Measurements from ENCODE around the gene CDR2L. TPM values are rescaled to one million over a fixed set of nuclear protein-coding genes. Genes with fewer than 3 reads are reported as not detected.

The CDR2L gene
- total and polyA plus RNA-seq, 5 donors: 11.0 to 17.5 (median 13.8) TPM

DNA sequence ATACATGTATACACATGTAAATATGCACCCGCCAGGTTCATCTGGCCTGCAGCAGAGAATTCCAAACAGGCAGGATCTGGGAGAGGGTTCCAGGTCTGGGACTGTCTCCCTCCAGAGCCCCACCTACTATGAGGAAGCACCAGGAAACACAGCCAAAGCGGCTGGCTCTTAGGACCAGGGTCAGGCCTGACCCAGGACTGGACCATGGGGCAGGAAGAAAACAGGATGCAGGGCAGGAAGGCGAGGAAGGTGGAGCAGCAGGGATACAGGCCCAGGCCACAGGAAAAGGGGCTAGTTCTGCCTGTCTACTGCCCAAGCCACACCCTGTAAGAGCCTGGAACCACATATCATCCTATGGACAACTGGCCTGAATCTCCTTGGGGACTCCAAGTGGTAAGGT, 17.0 kb upstream of the CDR2L start:
- Histone ChIP-seq H3K27ac (ENCODE audit: low read length) (peak overlapping the region; percentile 60), H3K27me3 (ENCODE audit: control insufficient read depth, insufficient read depth) (no peaks in the 10 kb centered on the region), H3K9me3 (ENCODE audit: control insufficient read depth, low read length) (no peaks in the 10 kb centered on the region), H3K4me1 (ENCODE audit: control insufficient read depth, insufficient read depth, low read length) (no peaks in the 10 kb centered on the region), H3K4me3 (ENCODE audit: low read length) (peak overlapping the region; percentile 21)
- DNase-seq (peak in 1 of 3 donors; percentile 53), ATAC-seq (peak; percentile 63 to 78)
- intact Hi-C loops (cut with DNase I): no loop called here
- WGBS: 75% methylated on average over 3 of the region's 3 CpGs

DNA sequence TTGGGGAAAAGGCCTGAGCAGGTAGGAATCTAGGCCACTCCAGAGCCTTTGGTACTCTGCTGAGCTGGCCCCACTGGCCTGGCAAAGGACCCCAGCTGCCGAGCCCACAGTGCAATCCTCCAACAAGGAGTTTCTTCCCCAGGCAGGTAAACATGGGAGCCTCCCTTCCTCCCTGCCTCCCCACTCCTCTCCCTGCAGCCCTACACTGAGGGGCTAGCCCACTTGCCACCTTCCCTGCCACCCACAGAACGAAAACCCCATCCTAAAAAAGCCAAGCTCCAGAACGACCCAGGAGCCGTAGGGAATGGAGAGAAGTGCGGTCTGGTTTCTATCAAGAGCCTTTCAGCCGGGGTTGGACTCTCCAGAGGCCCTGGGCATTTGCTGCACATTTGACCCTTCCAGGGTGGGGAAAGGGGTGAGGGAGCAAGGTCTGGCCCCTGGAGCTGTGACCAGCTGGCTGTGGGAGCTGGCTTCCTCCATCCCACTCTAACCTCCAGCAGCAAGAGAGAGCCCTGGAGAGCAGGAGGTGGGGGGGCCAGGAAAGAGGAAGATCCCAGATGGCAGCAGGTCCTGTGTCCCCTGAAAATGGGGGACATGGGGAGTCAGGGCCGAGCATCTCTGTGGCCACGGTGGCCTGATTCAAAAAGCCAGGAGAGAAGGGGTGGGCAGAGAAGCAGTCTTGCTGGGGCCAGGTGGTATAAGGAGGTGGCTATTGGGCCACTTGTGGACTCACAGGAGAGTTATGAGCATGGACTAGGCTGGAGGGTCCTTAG, 16.2 kb upstream of the CDR2L start:
- intact Hi-C loops (cut with DNase I): no loop called here
- Histone ChIP-seq H3K27ac (ENCODE audit: low read length) (peak overlapping the region; percentile 60), H3K9me3 (ENCODE audit: control insufficient read depth, low read length) (no peaks in the 10 kb centered on the region), H3K4me3 (ENCODE audit: low read length) (peak overlapping the region; percentile 67), H3K27me3 (ENCODE audit: control insufficient read depth, insufficient read depth) (no peaks in the 10 kb centered on the region), H3K4me1 (ENCODE audit: control insufficient read depth, insufficient read depth, low read length) (no peaks in the 10 kb centered on the region)
- 64% methylated on average over 8 of the region's 8 CpGs for WGBS
- DNase-seq: peak in 1 of 3 donors; percentile 31
- ATAC-seq: peak in 1 of 2 donors; percentile 2

DNA sequence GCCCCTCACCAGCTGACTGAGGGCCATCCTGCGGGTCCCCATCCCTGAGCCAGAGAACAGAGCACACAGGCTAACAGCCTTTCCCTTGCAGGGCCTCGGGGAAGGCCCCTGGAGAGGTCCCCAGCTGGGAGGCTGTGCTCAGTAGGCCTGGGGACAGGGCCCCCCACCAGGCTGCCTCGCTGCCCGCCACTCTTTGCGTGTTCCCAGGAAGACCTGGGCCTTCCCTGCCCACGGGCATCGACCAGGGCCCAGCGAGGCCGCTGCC, 15.7 kb upstream of the CDR2L start:
- intact Hi-C loops (cut with DNase I): no loop called here
- no peaks in the 10 kb centered on the region for H3K27me3 ChIP-seq (ENCODE audit: control insufficient read depth, insufficient read depth)
- no peak overlapping the region for H3K27ac ChIP-seq (ENCODE audit: low read length)
- DNase-seq (no peak), ATAC-seq (no peak)
- no peaks in the 10 kb centered on the region for H3K4me1 ChIP-seq (ENCODE audit: control insufficient read depth, insufficient read depth, low read length)
- H3K9me3 ChIP-seq (ENCODE audit: control insufficient read depth, low read length): no peaks in the 10 kb centered on the region
- 22% methylated on average over 9 of the region's 9 CpGs for WGBS
- H3K4me3 ChIP-seq (ENCODE audit: low read length): peak overlapping the region; percentile 67

DNA sequence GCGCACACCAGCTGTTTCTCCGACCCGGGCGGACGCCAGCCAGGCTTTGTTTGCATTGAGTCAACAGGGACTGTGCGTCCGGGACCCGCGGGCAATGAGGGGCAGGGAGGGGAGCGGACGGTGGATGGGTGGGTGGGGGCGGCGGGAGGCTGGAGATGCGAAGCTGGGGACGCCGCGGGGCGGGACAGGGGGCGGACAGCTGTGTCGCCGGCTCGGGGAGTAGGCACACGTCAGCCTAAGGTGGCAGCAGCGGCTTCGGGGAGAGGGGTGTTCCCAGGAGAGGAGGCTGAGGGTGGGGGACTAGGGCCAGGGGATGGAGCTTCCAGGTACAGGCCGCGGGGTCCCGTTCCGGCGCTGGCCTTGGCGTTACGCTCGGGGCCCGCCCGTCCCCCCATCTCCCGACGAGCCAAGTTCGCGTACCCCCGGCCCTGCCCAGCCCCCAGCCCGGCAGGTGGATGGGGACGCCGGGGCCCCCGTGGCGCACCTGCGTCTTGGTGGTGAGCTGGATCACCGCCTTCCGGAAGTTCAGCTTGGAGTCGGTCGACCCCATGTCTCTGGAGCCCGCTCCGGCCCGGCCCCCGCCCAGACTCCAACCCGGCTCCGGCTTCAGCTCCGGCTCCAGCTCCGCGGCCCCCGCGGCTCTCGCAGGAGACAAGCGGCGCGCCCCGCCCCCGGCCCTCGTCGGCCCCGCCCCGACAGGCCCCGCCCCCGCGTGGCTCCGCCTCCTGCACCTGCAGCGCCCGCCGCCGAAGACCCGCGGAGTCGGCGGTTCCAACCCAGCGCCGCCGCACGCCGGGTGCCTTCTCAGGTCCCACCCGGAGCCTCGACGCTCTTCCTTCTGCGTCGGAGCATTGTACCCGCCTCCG, 15.1 kb upstream of the CDR2L start, which contains the start of gene HID1:
HID1 (minus strand) TSS at position 653 of the 866 bp plus-strand sequence; CDS start at position 550, 103 bp downstream.
- DNase-seq: peak; percentile 65 to 86 (median 84)
- H3K27ac ChIP-seq (ENCODE audit: low read length): no peak within 1 kb of the TSS
- 1% methylated on average over 95 of the region's 95 CpGs for WGBS
- H3K9me3 ChIP-seq (ENCODE audit: control insufficient read depth, low read length): no peaks in the 10 kb centered on the region
- ATAC-seq: peak; percentile 75 to 76
- H3K27me3 ChIP-seq (ENCODE audit: control insufficient read depth, insufficient read depth): no peaks in the 10 kb centered on the region
- peak within 1 kb of the TSS; percentile 67 for H3K4me3 ChIP-seq (ENCODE audit: low read length)
- intact Hi-C loops (cut with DNase I): no loop called here
- no peaks in the 10 kb centered on the region for H3K4me1 ChIP-seq (ENCODE audit: control insufficient read depth, insufficient read depth, low read length)

DNA sequence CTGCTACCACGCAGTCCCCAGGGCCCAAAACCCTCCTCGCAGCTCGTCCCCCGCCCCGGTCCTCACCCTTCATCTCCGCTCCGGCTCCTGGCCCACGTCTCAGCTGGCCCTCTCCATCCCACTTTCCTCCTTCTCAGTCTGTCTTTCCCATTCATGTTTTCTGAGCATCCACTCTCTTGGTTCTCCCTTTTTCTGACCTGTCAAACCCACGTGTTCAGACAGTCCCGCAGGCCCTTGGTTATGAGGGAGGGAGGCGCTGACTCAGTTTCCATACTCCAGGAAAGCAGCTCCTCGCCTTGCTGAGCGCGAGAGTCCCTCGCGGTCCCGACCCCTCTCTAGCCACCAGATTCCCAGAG, 14.5 kb upstream of the CDR2L start:
- Histone ChIP-seq H3K27me3 (ENCODE audit: control insufficient read depth, insufficient read depth) (no peaks in the 10 kb centered on the region), H3K27ac (ENCODE audit: low read length) (no peak overlapping the region), H3K4me1 (ENCODE audit: control insufficient read depth, insufficient read depth, low read length) (no peaks in the 10 kb centered on the region), H3K9me3 (ENCODE audit: control insufficient read depth, low read length) (no peaks in the 10 kb centered on the region), H3K4me3 (ENCODE audit: low read length) (peak overlapping the region; percentile 67)
- WGBS: 15% methylated on average over 17 of the region's 17 CpGs
- ATAC-seq (no peak), DNase-seq (no peak)
- intact Hi-C loops (cut with DNase I): no loop called here

DNA sequence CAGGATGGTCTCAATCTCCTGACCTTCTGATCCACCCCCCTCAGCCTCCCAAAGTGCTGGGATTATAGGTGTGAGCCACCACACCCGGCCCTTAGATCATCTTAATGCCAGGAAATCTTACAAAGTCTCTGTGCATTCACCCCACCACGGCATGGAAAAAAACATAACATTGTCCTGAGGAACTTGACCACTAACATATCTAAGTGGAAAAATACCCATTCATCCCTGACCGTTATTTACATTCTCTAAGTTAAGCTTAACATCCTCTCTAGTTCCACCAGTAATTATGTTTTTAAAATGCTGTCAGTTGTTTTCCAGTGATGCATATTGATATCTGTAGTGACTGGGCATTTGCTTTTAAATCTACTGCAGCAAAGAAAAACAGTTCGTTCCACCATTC, 11.5 kb upstream of the CDR2L start:
- H3K27ac ChIP-seq (ENCODE audit: low read length): no peak overlapping the region
- intact Hi-C loops (cut with DNase I): no loop called here
- ATAC-seq: no peak
- H3K9me3 ChIP-seq (ENCODE audit: control insufficient read depth, low read length): no peaks in the 10 kb centered on the region
- no peak for DNase-seq
- H3K4me3 ChIP-seq (ENCODE audit: low read length): no peak overlapping the region
- 79% methylated on average over 4 of the region's 4 CpGs for WGBS
- no peaks in the 10 kb centered on the region for H3K27me3 ChIP-seq (ENCODE audit: control insufficient read depth, insufficient read depth)
- H3K4me1 ChIP-seq (ENCODE audit: control insufficient read depth, insufficient read depth, low read length): no peaks in the 10 kb centered on the region

DNA sequence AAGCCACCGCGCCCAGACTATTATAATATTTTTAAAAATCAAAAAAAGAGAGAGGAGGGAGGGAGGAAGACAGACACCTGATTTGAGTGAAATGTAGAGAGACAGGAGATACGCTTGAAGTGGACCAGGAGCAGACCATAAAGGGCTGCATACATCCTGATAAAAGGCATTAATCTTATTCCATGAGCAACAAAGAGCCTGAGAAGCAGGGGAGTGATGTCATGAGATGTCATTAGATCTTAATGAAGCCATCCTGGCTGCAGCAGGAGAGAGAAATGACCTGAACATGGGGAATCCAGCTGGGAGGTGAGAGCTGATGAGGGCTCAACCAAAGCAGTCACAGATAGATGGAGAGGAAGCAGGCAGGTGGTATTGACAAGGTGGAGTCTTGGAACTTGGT, 9.6 kb upstream of the CDR2L start:
- H3K4me1 ChIP-seq (ENCODE audit: control insufficient read depth, insufficient read depth, low read length): peaks cover 5% of the 10 kb centered on the region
- no peaks in the 10 kb centered on the region for H3K27me3 ChIP-seq (ENCODE audit: control insufficient read depth, insufficient read depth)
- DNase-seq (no peak), ATAC-seq (no peak)
- H3K4me3 ChIP-seq (ENCODE audit: low read length): no peak overlapping the region
- H3K27ac ChIP-seq (ENCODE audit: low read length): no peak overlapping the region
- WGBS: 80% methylated on average over 3 of the region's 3 CpGs
- intact Hi-C loops (cut with DNase I): no loop called here
- no peaks in the 10 kb centered on the region for H3K9me3 ChIP-seq (ENCODE audit: control insufficient read depth, low read length)

DNA sequence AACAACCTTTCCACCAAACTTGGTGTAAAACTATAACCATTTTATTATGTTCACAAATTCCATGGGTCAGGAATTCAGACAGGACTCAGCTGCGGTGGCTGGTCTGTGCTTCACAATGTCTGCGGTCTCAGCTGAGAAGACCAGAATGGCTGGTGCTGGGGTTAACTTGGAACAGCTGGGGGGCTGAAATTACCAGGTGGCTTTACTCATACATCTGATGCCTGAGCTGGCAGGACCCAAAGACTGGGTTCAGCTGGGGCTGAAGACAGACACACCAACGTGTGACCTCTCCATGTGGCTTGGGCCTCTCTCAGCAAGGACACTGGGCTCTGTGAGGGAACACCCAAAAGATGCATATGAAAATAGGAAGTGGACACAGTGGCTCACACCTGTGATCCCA, 9.2 kb upstream of the CDR2L start:
- Histone ChIP-seq H3K4me3 (ENCODE audit: low read length) (no peak overlapping the region), H3K27me3 (ENCODE audit: control insufficient read depth, insufficient read depth) (no peaks in the 10 kb centered on the region), H3K9me3 (ENCODE audit: control insufficient read depth, low read length) (no peaks in the 10 kb centered on the region), H3K27ac (ENCODE audit: low read length) (no peak overlapping the region), H3K4me1 (ENCODE audit: control insufficient read depth, insufficient read depth, low read length) (peaks cover 5% of the 10 kb centered on the region)
- no peak for ATAC-seq
- intact Hi-C loops (cut with DNase I): no loop called here
- DNase-seq: peak in 1 of 3 donors; percentile 10
- WGBS: 84% methylated on average over 3 of the region's 3 CpGs

DNA sequence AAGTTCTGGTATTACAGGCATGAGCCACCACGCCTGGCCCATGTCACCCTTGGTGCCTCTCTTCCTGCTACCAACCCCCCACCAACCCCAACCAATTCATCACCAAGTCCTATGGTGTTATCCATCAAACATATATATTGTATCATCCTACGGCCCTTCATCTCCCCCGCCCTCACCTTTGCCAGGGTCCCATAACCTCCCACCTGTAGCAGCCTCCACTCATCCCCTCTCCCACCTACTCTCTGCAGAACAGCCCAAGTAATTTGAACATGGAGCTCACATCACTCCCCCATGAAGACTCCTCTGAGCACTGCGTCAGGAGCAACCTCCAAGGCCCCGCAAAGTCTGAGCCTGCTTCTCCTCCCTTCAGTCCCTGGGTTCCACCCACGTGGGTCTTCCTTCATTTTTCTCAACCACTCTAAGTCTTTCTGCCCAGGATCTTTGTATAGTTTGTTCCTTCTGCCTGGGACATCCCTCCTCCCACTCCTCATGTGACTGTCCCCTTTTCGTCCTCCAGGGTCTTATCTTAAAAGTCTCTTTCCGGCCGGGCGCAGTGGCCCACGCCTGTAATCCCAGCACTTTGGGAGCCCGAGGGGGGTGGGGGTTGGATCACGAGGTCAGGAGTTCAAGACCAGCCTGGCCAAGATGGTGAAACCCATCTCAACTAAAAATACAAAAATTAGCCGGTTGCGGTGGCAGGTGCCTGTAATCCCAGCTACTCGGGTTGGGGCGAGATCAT, 7.9 kb upstream of the CDR2L start:
- intact Hi-C loops (cut with DNase I): loop anchor here in 1 of 4 donors (10.0 kb wide), 1 partner anchor 55 kb away; no protein-coding TSS in a partner anchor
- H3K27me3 ChIP-seq (ENCODE audit: control insufficient read depth, insufficient read depth): no peaks in the 10 kb centered on the region
- H3K4me3 ChIP-seq (ENCODE audit: low read length): no peak overlapping the region
- peaks cover 5% of the 10 kb centered on the region for H3K4me1 ChIP-seq (ENCODE audit: control insufficient read depth, insufficient read depth, low read length)
- no peaks in the 10 kb centered on the region for H3K9me3 ChIP-seq (ENCODE audit: control insufficient read depth, low read length)
- ATAC-seq: no peak
- peak in 1 of 3 donors; percentile 12 for DNase-seq
- 70% methylated on average over 17 of the region's 17 CpGs for WGBS
- H3K27ac ChIP-seq (ENCODE audit: low read length): no peak overlapping the region

DNA sequence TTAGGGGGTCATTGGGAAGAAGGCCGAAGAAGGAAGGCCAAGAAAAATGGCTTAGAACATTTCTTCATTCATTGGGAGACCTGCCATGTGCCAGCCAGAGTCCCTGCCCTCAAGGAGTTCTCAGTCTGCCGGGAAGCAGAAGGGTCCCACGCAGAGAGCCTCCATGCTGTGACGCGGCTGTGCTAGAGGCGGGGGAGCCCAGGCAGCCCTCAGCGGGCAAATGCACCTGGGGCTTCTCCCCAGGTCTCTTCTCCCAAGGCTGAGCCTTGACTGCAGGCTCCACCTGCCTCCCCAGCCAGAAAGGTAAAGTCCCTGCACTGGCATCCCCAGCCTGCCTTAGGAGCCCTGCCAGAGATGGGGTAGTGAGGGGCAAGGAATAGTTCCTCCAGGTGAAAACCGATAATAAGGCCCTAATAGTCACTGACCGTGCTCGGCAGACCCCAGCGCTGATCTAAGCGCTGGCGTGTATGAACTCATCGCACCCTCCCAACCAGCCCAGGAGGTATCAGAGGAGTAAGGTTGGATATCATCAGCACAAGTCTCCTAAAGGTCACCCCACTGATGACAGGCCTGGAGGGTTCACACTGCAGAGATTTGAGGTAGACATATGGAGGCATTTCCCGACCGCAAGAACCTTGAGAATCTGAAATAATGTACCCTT, 6.0 kb upstream of the CDR2L start:
- ATAC-seq (peak; percentile 6 to 20), DNase-seq (no peak)
- no peaks in the 10 kb centered on the region for H3K27me3 ChIP-seq (ENCODE audit: control insufficient read depth, insufficient read depth)
- intact Hi-C loops (cut with DNase I): loop anchor here in 1 of 4 donors (10.0 kb wide), 1 partner anchor 53 kb away; no protein-coding TSS in a partner anchor
- peaks cover 5% of the 10 kb centered on the region for H3K4me1 ChIP-seq (ENCODE audit: control insufficient read depth, insufficient read depth, low read length)
- peak overlapping the region; percentile 69 for H3K27ac ChIP-seq (ENCODE audit: low read length)
- H3K9me3 ChIP-seq (ENCODE audit: control insufficient read depth, low read length): no peaks in the 10 kb centered on the region
- 54% methylated on average over 16 of the region's 16 CpGs for WGBS
- H3K4me3 ChIP-seq (ENCODE audit: low read length): peak overlapping the region; percentile 35

All from right cardiac atrium (tissue), 5 donors.